K562 (cell line): ENCODE measurements around the gene DYNC2H1. TPM values are rescaled to one million over a fixed set of nuclear protein-coding genes. Genes with fewer than 3 reads are reported as not detected.

Source experiments
- ATAC-seq: fragments of 200-7000 bp; cut with Tn5 transposase; 3 replicates; pipeline ENCODE4 v1.9.1; 2020; ENCODE audit warnings: moderate library complexity
- BruUV-seq: library from RNA; stranded (reverse); fragments of 400-500 nt; replicated peaks from 2 replicates; lab custom pipeline; 2021; lab: Mats Ljungman, UMichigan
- CTCF ChIA-PET: fragments of 300-600 bp; formaldehyde crosslinking; extraction: SDS; loops from one replicate; lab custom pipeline; 2021; ENCODE audit warnings: low intra/inter-chr PET ratio; lab: Yijun Ruan, JAX
- POLR2A ChIA-PET: fragments of 300-600, 350-650 bp; sonication (Branson Sonifier 250); formaldehyde crosslinking; extraction: SDS; loops from one replicate; lab custom pipeline; 2021; ENCODE audit warnings: antibody characterized with exemption, inconsistent platforms; lab: Yijun Ruan, JAX
- DNase-seq, 4 experiments: peaks; one replicate each; pipeline versions ENCODE4 v3.0.0 to v3.0.0-alpha.2; 2011 to 2018; ENCODE audit warnings: low spot score in 3 of 4, mixed read lengths in 3 of 4; ENCODE audit errors: extremely low read depth in 1 of 4
- FAIRE-seq: peaks from 2 replicates; lab custom pipeline; 2011; peaks lifted over from hg19 to GRCh38; lab: Jason Lieb, UNC
- H2AFZ ChIP-seq: 2 replicates; pipeline ENCODE4 v1.6.0; 2011; ENCODE audit warnings: low read depth, low read length, control low read depth, inconsistent platforms
- H3K27ac ChIP-seq: fragments of 200-600 bp; 3 replicates; pipeline ENCODE4 v1.8.0; 2011; ENCODE audit warnings: low read depth, mild to moderate bottlenecking, control low read depth, inconsistent platforms, low read length, moderate library complexity, mixed read lengths; ENCODE audit errors: extremely low read depth
- H3K27me3 ChIP-seq, 2 experiments: fragments of 300-600 bp in 1 of 2; 2 replicates in 1 of 2; 3 replicates in 1 of 2; pipeline versions ENCODE4 v1.6.0 to v1.8.0; 2011; ENCODE audit warnings: inconsistent platforms in 2 of 2, low read length in 2 of 2, mild to moderate bottlenecking in 1 of 2, mixed read lengths in 1 of 2, moderate library complexity in 1 of 2; ENCODE audit not compliant: control insufficient read depth in 2 of 2, insufficient read depth in 2 of 2
- H3K36me3 ChIP-seq: fragments of 300-600 bp; 3 replicates; pipeline ENCODE4 v1.8.0; 2011; ENCODE audit warnings: mild to moderate bottlenecking, low read length, inconsistent platforms; ENCODE audit not compliant: control insufficient read depth, insufficient read depth
- H3K4me1 ChIP-seq, 2 experiments: fragments of 200-600 bp in 1 of 2; replicated peaks in 1 of 2; 2 replicates in 1 of 2; 3 replicates in 1 of 2; pipeline versions ENCODE4 v1.5.1 to v1.8.0; 2011; ENCODE audit warnings: inconsistent platforms in 2 of 2, low read length in 2 of 2, mild to moderate bottlenecking in 1 of 2, mixed read lengths in 1 of 2, moderate library complexity in 1 of 2; ENCODE audit not compliant: control insufficient read depth in 2 of 2, insufficient read depth in 2 of 2
- H3K4me2 ChIP-seq: 2 replicates; pipeline ENCODE4 v1.6.1; 2011; ENCODE audit warnings: low read length, control low read depth, inconsistent platforms, mixed read lengths; ENCODE audit not compliant: insufficient read depth
- H3K4me3 ChIP-seq: fragments of 200-600 bp; sonication (generic), shearing (Covaris generic); 2 replicates; pipeline ENCODE4 v1.5.1; 2016; ENCODE audit warnings: control low read depth, inconsistent platforms
- H3K79me2 ChIP-seq: fragments of 200-600 bp; 3 replicates; pipeline ENCODE4 v1.8.0; 2011; ENCODE audit warnings: low read length, inconsistent platforms; ENCODE audit not compliant: control insufficient read depth, insufficient read depth
- H3K9ac ChIP-seq, 2 experiments: 2 replicates each; pipeline versions ENCODE4 v1.6.0 to v1.6.1; 2011; ENCODE audit warnings: low read depth in 2 of 2, low read length in 2 of 2, control low read depth in 1 of 2, inconsistent platforms in 1 of 2, mild to moderate bottlenecking in 1 of 2, mixed read lengths in 1 of 2; ENCODE audit not compliant: insufficient read depth in 1 of 2
- H3K9me1 ChIP-seq: one replicate; pipeline ENCODE4 v1.6.0; 2011; ENCODE audit warnings: inconsistent platforms, mild to moderate bottlenecking, low read length, moderate library complexity; ENCODE audit not compliant: control insufficient read depth, insufficient read depth
- H3K9me3 ChIP-seq: replicated peaks from 2 replicates; pipeline ENCODE4 v1.5.1; 2011; ENCODE audit warnings: low read depth, low read length, inconsistent platforms; ENCODE audit not compliant: control insufficient read depth, insufficient read depth
- H4K20me1 ChIP-seq: replicated peaks from 2 replicates; pipeline ENCODE4 v1.6.1; 2011; ENCODE audit warnings: low read length, inconsistent platforms, mixed read lengths; ENCODE audit not compliant: control insufficient read depth, insufficient read depth
- CBX8 ChIP-seq: fragments of 200-600 bp; sonication (generic); IDR thresholded peaks from 2 replicates; pipeline ENCODE4 v1.6.1; 2012; ENCODE audit warnings: borderline replicate concordance, mixed run types, low read depth, mild to moderate bottlenecking, moderate library complexity, mixed read lengths, low read length, control low read depth, inconsistent platforms; ENCODE audit not compliant: poor library complexity, severe bottlenecking; ENCODE audit errors: extremely low read depth
- CCAR2 ChIP-seq: fragments of 200-400 bp; formaldehyde crosslinking; IDR thresholded peaks from 2 replicates; pipeline ENCODE4 v1.6.1; 2017; ENCODE audit warnings: mild to moderate bottlenecking, low read depth, low read length
- CHD4 ChIP-seq: fragments of 200-600 bp; sonication (generic); IDR thresholded peaks from 3 replicates; pipeline ENCODE4 v1.6.1; 2012; ENCODE audit warnings: low read depth, mild to moderate bottlenecking, mixed read lengths, low read length, inconsistent platforms; ENCODE audit not compliant: insufficient read depth, insufficient replicate concordance, poor library complexity, severe bottlenecking
- MTA2 ChIP-seq: fragments of 450-650 bp; IDR thresholded peaks from 2 replicates; pipeline ENCODE4 v1.6.1; 2016; ENCODE audit warnings: low read depth
- PTRF ChIP-seq: fragments of 450-650 bp; IDR thresholded peaks from 2 replicates; pipeline ENCODE4 v1.6.1; 2016; ENCODE audit warnings: mild to moderate bottlenecking, missing genetic modification characterization, missing compliant biosample characterization
- RAD21 ChIP-seq, 2 experiments: fragments of 250-450 bp in 1 of 2; fragments of 450-650 bp in 1 of 2; sonication (Bioruptor Pico) in 1 of 2; formaldehyde crosslinking in 1 of 2; IDR thresholded peaks in 1 of 2; conservative IDR thresholded peaks in 1 of 2; 2 replicates each; pipeline versions ENCODE4 v1.4.0 to v1.8.0; 2020 to 2022; ENCODE audit warnings: mild to moderate bottlenecking in 2 of 2, moderate library complexity in 1 of 2
- SAFB2 ChIP-seq: fragments of 200-400 bp; formaldehyde crosslinking; IDR thresholded peaks from 2 replicates; pipeline ENCODE4 v1.6.1; 2018; ENCODE audit warnings: borderline replicate concordance, low read length, low read depth, moderate library complexity; ENCODE audit not compliant: severe bottlenecking
- SMAD4 ChIP-seq: fragments of 250-450 bp; sonication (Bioruptor Pico); conservative IDR thresholded peaks from 2 replicates; pipeline ENCODE4 v1.8.0; 2021; ENCODE audit warnings: inconsistent platforms, mild to moderate bottlenecking, moderate library complexity
- SRF ChIP-seq, 2 experiments: fragments of 250-450, 450-650 bp in 1 of 2; sonication (Bioruptor Pico) in 1 of 2; sonication (generic) in 1 of 2; formaldehyde crosslinking; IDR thresholded peaks; 2 replicates each; pipeline versions ENCODE4 v1.5.0 to v1.5.1; 2020 to 2022; ENCODE audit warnings: mild to moderate bottlenecking in 1 of 2, missing genetic modification reagents in 1 of 2
- UBTF ChIP-seq, 2 experiments: IDR thresholded peaks; 2 replicates each; pipeline ENCODE4 v1.6.1; 2012; ENCODE audit warnings: improper control_type of control experiment in 2 of 2, low read depth in 2 of 2, low read length in 2 of 2, borderline replicate concordance in 1 of 2
- ZNF354B ChIP-seq: fragments of 250-450 bp; sonication (Bioruptor Pico); IDR thresholded peaks from 2 replicates; pipeline ENCODE4 v1.4.0; 2020
- ZNF551 ChIP-seq: fragments of 250-450 bp; sonication (Bioruptor Pico); IDR thresholded peaks from 2 replicates; pipeline ENCODE4 v1.5.0; 2021; ENCODE audit warnings: mild to moderate bottlenecking, moderate library complexity
- WGBS: fragments of 100-300 bp; shearing (Covaris generic); methylation state at CpG from one replicate; pipeline ENCODE4 v1.1.6; 2016; ENCODE audit warnings: low coverage, mixed read lengths; ENCODE audit not compliant: insufficient coverage; ENCODE audit errors: missing lambda C conversion rate; 5-methylcytosine and 5-hydroxymethylcytosine counted together
- in situ Hi-C: fragments of 300-500 bp; cut with MboI; formaldehyde crosslinking; loops from 4 replicates; pipeline ENCODE4 v1.15.0; 2018; ENCODE audit warnings: inconsistent platforms, mixed read lengths
- intact Hi-C: fragments of 100-400 bp; cut with micrococcal nuclease; formaldehyde crosslinking; loops from 2 replicates; pipeline ENCODE4 v1.14.2; 2022
- polyA plus RNA-seq, 8 experiments: library from polyadenylated mRNA; depleted of rRNA in 4 of 8; stranded (reverse) in 5 of 8; unstranded in 3 of 8; fragments of >200 nt; fragmentation: Nextera tagmentation in 2 of 8; fragmentation: Illumina TruSeq in 1 of 8; extraction: Ambion mirVana in 2 of 8; extraction: Trizol in 1 of 8; gene quantifications; 2 replicates each; pipeline versions ENCODE4 v1.2.1 to v1.2.3, GENCODE V29; 2011 to 2014; ENCODE audit warnings: inconsistent platforms in 1 of 8, missing spikeins in 1 of 8
- total RNA-seq, 7 experiments: library from RNA; depleted of rRNA in 6 of 7; stranded (reverse); fragments of >200 nt in 6 of 7; fragmentation: Illumina TruSeq in 2 of 7; extraction: Trizol in 2 of 7; gene quantifications; 2 replicates each; pipeline versions ENCODE4 v1.2.1 to v1.2.3, GENCODE V29; 2011 to 2021; ENCODE audit warnings: low replicate concordance in 1 of 7
- TF ChIP-seq, protein P1 (sequence below): fragments of 250-450 bp; sonication (Bioruptor Pico); IDR thresholded peaks from 2 replicates; pipeline ENCODE4 v1.5.0; 2021; ENCODE audit warnings: mild to moderate bottlenecking, moderate library complexity
- TF ChIP-seq, protein P2 (sequence below): fragments of 250-450 bp; sonication (Bioruptor Pico); IDR thresholded peaks from 2 replicates; pipeline ENCODE4 v1.5.1; 2021; ENCODE audit warnings: mild to moderate bottlenecking

Gene DYNC2H1
- total and polyA plus RNA-seq, 9 of the 15 experiments (the other 6 are each of a cell fraction or from before 2014, with no cell fraction given), result 0.08 to 0.64 (median 0.20) TPM

- Histone ChIP-seq H3K4me1 (no peaks in the 10 kb centered on the region), H3K9me3 (no peaks in the 10 kb centered on the region; the same call in 1 of the 2 replicates), H3K27ac (no peak overlapping the region), H4K20me1 (no peaks in the 10 kb centered on the region), H3K27me3 (no peaks in the 10 kb centered on the region), H3K4me3 (no peak overlapping the region), H3K9ac (no peak overlapping the region), H3K79me2 (no peaks in the 10 kb centered on the region), H3K9me1 (no peaks in the 10 kb centered on the region), H2AFZ (no peak overlapping the region), H3K36me3 (no peaks in the 10 kb centered on the region), H3K4me2 (no peak overlapping the region)
- ATAC-seq (no peak), DNase-seq (no peak), FAIRE-seq (no peak)
- CTCF ChIA-PET, result no interaction called here
- in situ Hi-C loops, result no loop called here
- intact Hi-C loops, result no loop called here
- POLR2A ChIA-PET, result no interaction called here
- WGBS, result 6% methylated on average over 2 of the region's 2 CpGs
- no TSS peak for BruUV-seq
- TF ChIP-seq SRF (CRISPR knock-in tag; IDR thresholded peaks at IDR 0.05), result no peak
- TF ChIP-seq SMAD4 (CRISPR knock-in tag), result no peak
- no peak for TF ChIP-seq SAFB2
- no peak for TF ChIP-seq PTRF (tag)
- TF ChIP-seq CBX8, result no peak
- TF ChIP-seq ZNF551 (CRISPR knock-in tag), result no peak
- TF ChIP-seq, protein P1, sequence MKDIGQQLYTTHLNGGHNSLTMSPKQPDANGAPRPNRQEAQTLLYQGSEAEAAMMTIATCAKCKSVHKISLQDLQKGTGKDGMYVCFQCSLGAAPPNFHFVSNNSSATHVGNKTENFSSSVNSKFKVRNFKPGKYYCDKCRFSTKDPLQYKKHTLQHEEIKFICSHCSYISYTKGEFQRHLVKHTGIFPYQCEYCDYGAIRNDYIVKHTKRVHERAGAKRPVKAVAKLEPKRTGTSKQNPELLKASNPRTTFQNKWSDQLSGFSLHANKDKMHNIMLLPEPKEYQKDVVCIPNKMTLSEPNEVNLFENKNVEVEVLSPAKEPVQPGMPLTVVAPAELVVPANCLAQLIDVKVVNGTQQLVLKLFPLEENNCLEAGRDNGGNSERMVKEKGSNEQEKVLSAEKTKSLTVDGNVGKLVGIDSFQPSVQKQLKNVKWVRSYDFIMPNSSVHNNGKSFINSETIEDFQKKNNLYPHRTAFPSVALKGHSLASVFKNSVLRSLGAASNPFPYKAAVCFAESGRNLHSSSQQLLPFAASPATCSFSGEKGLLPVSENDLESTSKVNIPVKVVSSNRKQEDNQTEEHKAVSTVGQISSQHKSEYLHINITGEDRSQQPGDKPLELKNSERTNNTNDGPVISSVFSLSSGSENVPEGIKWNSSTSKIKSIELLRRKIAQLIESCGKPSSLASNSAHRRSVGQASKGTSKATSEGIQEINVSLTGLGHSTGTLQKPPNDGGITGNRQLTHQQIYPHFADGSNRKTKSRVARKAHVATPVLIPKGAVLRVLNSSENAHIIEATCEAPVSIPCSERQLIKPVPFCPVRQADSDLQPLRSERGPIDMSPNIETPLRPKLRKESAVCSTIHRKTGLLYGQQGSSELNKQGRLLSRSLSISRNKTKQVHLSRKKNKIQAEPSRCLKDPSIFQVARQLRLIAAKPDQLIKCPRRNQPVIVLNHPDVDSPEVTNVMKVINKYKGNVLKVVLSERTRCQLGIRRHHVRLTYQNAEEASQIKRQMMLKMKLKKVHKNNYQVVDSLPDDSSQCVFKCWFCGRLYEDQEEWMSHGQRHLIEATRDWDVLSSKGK (CRISPR knock-in tag), result no peak
- TF ChIP-seq CHD4, result no peak
- no peak for TF ChIP-seq MTA2
- TF ChIP-seq ZNF354B (CRISPR knock-in tag), result no peak
- TF ChIP-seq, protein P2, sequence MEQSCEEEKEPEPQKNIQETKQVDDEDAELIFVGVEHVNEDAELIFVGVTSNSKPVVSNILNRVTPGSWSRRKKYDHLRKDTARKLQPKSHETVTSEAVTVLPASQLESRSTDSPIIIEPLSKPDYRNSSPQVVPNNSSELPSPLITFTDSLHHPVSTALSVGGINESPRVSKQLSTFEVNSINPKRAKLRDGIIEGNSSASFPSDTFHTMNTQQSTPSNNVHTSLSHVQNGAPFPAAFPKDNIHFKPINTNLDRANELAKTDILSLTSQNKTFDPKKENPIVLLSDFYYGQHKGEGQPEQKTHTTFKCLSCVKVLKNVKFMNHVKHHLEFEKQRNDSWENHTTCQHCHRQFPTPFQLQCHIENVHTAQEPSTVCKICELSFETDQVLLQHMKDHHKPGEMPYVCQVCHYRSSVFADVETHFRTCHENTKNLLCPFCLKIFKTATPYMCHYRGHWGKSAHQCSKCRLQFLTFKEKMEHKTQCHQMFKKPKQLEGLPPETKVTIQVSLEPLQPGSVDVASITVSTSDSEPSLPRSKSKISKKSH (CRISPR knock-in tag), result no peak
- TF ChIP-seq RAD21 (CRISPR knock-in tag; conservative IDR thresholded peaks at IDR 0.05 in 1 of 2, IDR thresholded peaks at IDR 0.05 in 1 of 2), result no peak
- TF ChIP-seq UBTF (IDR thresholded peaks at IDR 0.05; ENCODE audit: borderline replicate concordance in 1 of 2, low read depth in 2 of 2, low read length in 2 of 2), result no peak
- no peak for TF ChIP-seq CCAR2
These were observed 419.4 kb downstream of the DYNC2H1 start for GRCh38 chr11:103528596-103528995.
